B cell (primary cell): ENCODE data around the gene USP28. TPM values are rescaled to one million over a fixed set of nuclear protein-coding genes. Genes with fewer than 3 reads are reported as not detected.
"Not testable (repeated sequence)": the region's sequence is repeated elsewhere in the genome, so short reads cannot be mapped to it uniquely, and the experiment has no call there.

Experiments
- ATAC-seq: fragments of 200-7000 bp; cut with Tn5 transposase; one replicate; pipeline ENCODE4 v1.10.0; 2021; ENCODE audit warnings: low read depth, mild to moderate bottlenecking, moderate number of reproducible peaks, moderate library complexity
- CTCF ChIA-PET: fragments of 350-600 bp; sonication (Branson Sonifier 250); formaldehyde crosslinking; loops from one replicate; lab custom pipeline; 2021; ENCODE audit warnings: antibody characterized with exemption, inconsistent platforms; lab: Charles Lee
- POLR2A ChIA-PET: fragments of 350-600 bp; sonication (Branson Sonifier 250); formaldehyde crosslinking; loops from one replicate; lab custom pipeline; 2021; ENCODE audit warnings: antibody characterized with exemption; lab: Charles Lee
- DNase-seq: peaks from one replicate; pipeline ENCODE4 v3.0.0; 2013
- H2AFZ ChIP-seq: 2 replicates; pipeline ENCODE4 v1.6.1; 2012; ENCODE audit warnings: mild to moderate bottlenecking, low read depth, low read length; ENCODE audit not compliant: insufficient read depth, poor library complexity, severe bottlenecking
- H3K27ac ChIP-seq, 2 donors: 1 replicate in 1 of 2; 2 replicates in 1 of 2; pipeline ENCODE4 v1.5.1; 2012 to 2013; ENCODE audit warnings: low read length in 2 of 2, mild to moderate bottlenecking in 2 of 2, moderate library complexity in 1 of 2
- H3K27me3 ChIP-seq, 4 experiments: fragments of 200-600 bp in 1 of 4; sonication (generic) in 1 of 4; replicated peaks in 1 of 4; 1 replicate in 2 of 4; 2 replicates in 2 of 4; pipeline versions ENCODE4 v1.6.1 to v1.7.0; 2013 to 2016; ENCODE audit warnings: low read length in 3 of 4, mild to moderate bottlenecking in 2 of 4, mixed read lengths in 1 of 4, moderate library complexity in 1 of 4; ENCODE audit not compliant: insufficient read depth in 4 of 4, control insufficient read depth in 3 of 4; ENCODE audit errors: control extremely low read depth in 1 of 4
- H3K36me3 ChIP-seq, 2 experiments: replicated peaks in 1 of 2; 1 replicate in 1 of 2; 2 replicates in 1 of 2; pipeline versions ENCODE4 v1.6.1 to v1.7.1; 2013; ENCODE audit warnings: low read length in 1 of 2; ENCODE audit not compliant: insufficient read depth in 2 of 2, control insufficient read depth in 1 of 2; ENCODE audit errors: control extremely low read depth in 1 of 2, extremely low read depth in 1 of 2
- H3K4me1 ChIP-seq, 2 donors: fragments of 200-600 bp in 1 of 2; sonication (generic) in 1 of 2; 1 replicate in 1 of 2; 2 replicates in 1 of 2; pipeline versions ENCODE4 v1.5.1 to v1.6.1; 2013 to 2017; ENCODE audit warnings: low read length in 2 of 2; ENCODE audit not compliant: control insufficient read depth in 2 of 2, insufficient read depth in 2 of 2
- H3K4me2 ChIP-seq: replicated peaks from 2 replicates; pipeline ENCODE3; 2012; ENCODE audit warnings: mild to moderate bottlenecking, low read depth, low read length; ENCODE audit not compliant: poor library complexity, severe bottlenecking
- H3K4me3 ChIP-seq, 5 experiments: fragments of 200-600 bp in 1 of 5; sonication (generic) in 1 of 5; 1 replicate in 3 of 5; 2 replicates in 2 of 5; pipeline versions ENCODE4 v1.5.1 to v1.7.0; 2011 to 2016; ENCODE audit warnings: low read length in 4 of 5, mild to moderate bottlenecking in 4 of 5, low read depth in 2 of 5, control low read depth in 1 of 5, moderate library complexity in 1 of 5; ENCODE audit not compliant: insufficient read depth in 1 of 5; ENCODE audit errors: control extremely low read depth in 1 of 5, extremely low read depth in 1 of 5
- H3K79me2 ChIP-seq: fragments of 200-600 bp; sonication (generic); one replicate; pipeline ENCODE4 v1.6.0; 2016; ENCODE audit warnings: low read length; ENCODE audit not compliant: control insufficient read depth, insufficient read depth
- H3K9ac ChIP-seq: fragments of 200-600 bp; sonication (generic); 2 replicates; pipeline ENCODE4 v1.6.1; 2017; ENCODE audit warnings: mild to moderate bottlenecking, low read length, moderate library complexity
- H3K9me3 ChIP-seq, 3 donors: one replicate each; pipeline versions ENCODE4 v1.6.1 to v1.7.1; 2013; ENCODE audit warnings: low read length in 2 of 3; ENCODE audit not compliant: control insufficient read depth in 2 of 3, insufficient read depth in 1 of 3; ENCODE audit errors: control extremely low read depth in 1 of 3
- H4K20me1 ChIP-seq: 2 replicates; pipeline ENCODE4 v1.6.0; 2012; ENCODE audit warnings: mild to moderate bottlenecking, low read length; ENCODE audit not compliant: insufficient read depth, control insufficient read depth, poor library complexity, severe bottlenecking
- H3K27ac Mint-ChIP-seq: one replicate; pipeline ENCODE4 v1.8.0; 2021; ENCODE audit warnings: mixed read lengths
- H3K27me3 Mint-ChIP-seq: one replicate; pipeline ENCODE4 v1.8.0; 2021; ENCODE audit warnings: mixed read lengths
- H3K4me1 Mint-ChIP-seq: one replicate; pipeline ENCODE4 v1.8.0; 2021; ENCODE audit warnings: mixed read lengths
- H3K4me3 Mint-ChIP-seq: one replicate; pipeline ENCODE4 v1.8.0; 2021; ENCODE audit warnings: mixed read lengths
- H3K9me3 Mint-ChIP-seq: one replicate; pipeline ENCODE4 v1.8.0; 2022; ENCODE audit warnings: mixed read lengths; ENCODE audit not compliant: insufficient read depth
- CTCF ChIP-seq: fragments of 200-600 bp; IDR thresholded peaks from one replicate; pipeline ENCODE4 v1.8.0; 2022; ENCODE audit warnings: antibody characterized with exemption, mild to moderate bottlenecking
- EZH2 ChIP-seq: IDR thresholded peaks from 2 replicates; pipeline ENCODE4 v1.6.1; 2012; ENCODE audit warnings: borderline replicate concordance, low read depth, mild to moderate bottlenecking, moderate library complexity, low read length; ENCODE audit not compliant: insufficient read depth, poor library complexity, severe bottlenecking
- WGBS: methylation state at CpG from one replicate; pipeline ENCODE4 v1.1.5; 2013; ENCODE audit warnings: missing lambda C conversion rate; ENCODE audit not compliant: insufficient coverage; 5-methylcytosine and 5-hydroxymethylcytosine counted together
- intact Hi-C: fragments of 100-400 bp; cut with micrococcal nuclease; formaldehyde crosslinking; loops from one replicate; pipeline ENCODE4 v1.10.0; 2022
- polyA plus RNA-seq: library from polyadenylated mRNA; depleted of rRNA; stranded (reverse); fragments of >200 nt; gene quantifications from 2 replicates; pipeline ENCODE4 v1.2.3, GENCODE V29; 2012
- total RNA-seq, 2 donors: library from RNA; stranded (reverse); fragments of 120-200 nt in 1 of 2; gene quantifications; 1 replicate in 1 of 2; 2 replicates in 1 of 2; pipeline versions ENCODE4 v1.2.3 to v1.2.4, GENCODE V29; 2013 to 2022

The USP28 gene
- total and polyA plus RNA-seq, 2 donors (not counting 1 experiment from before 2014, with no cell fraction given) = 78.0 to 104 TPM

GRCh38 chr11:113911491-113911890 is 36.1 kb upstream of the USP28 start:
- CTCF ChIA-PET = interaction anchor here (1.0 to 7.4 kb wide), 4 partner anchors 10 to 349 kb away, joined by 3 to 52 read pairs (median 4); no protein-coding TSS in a partner anchor
- not testable (repeated sequence) for H3K27me3 Mint-ChIP-seq, H3K79me2 ChIP-seq

GRCh38 chr11:113908098-113908497 is 32.7 kb upstream of the USP28 start:
- no peaks in the 10 kb centered on the region for H3K36me3 ChIP-seq
- no peak for DNase-seq
- H2AFZ ChIP-seq = no peak overlapping the region
- H3K4me2 ChIP-seq = no peak overlapping the region
- H3K4me3 ChIP-seq = no peak overlapping the region
- ChIA-PET POLR2A (interaction anchor here (1.3 kb wide), 1 partner anchor 68 kb away, joined by 3 read pairs; no protein-coding TSS in a partner anchor), CTCF (interaction anchor here (1.4 to 7.4 kb wide), 6 partner anchors 12 to 353 kb away, joined by 4 to 52 read pairs (median 5); no protein-coding TSS in a partner anchor)
- intact Hi-C loops = no loop called here
- no peaks in the 10 kb centered on the region for H4K20me1 ChIP-seq
- no peak for TF ChIP-seq EZH2
- TF ChIP-seq CTCF = no peak
- H3K4me1 Mint-ChIP-seq = peaks cover 1% of the 10 kb centered on the region
- H3K4me3 Mint-ChIP-seq = peak overlapping the region; percentile 8
- H3K27ac ChIP-seq = no peak overlapping the region
- H3K27me3 ChIP-seq = no peaks in the 10 kb centered on the region
- H3K9me3 Mint-ChIP-seq = no peaks in the 10 kb centered on the region
- H3K27ac Mint-ChIP-seq = no peak overlapping the region
- peaks cover 0 to 1% (median 0%) of the 10 kb centered on the region in 3 donors for H3K9me3 ChIP-seq
- no peak for ATAC-seq
- no peak overlapping the region for H3K9ac ChIP-seq
- H3K4me1 ChIP-seq = no peaks in the 10 kb centered on the region
- H3K27me3 Mint-ChIP-seq = no peaks in the 10 kb centered on the region
- 78% methylated on average over 7 of the region's 9 CpGs for WGBS
- no peaks in the 10 kb centered on the region for H3K79me2 ChIP-seq

More at GRCh38 chr11:113911491-113911890, 36.1 kb upstream of the USP28 start:
- H3K4me1 ChIP-seq, H3K27me3 ChIP-seq, H3K9me3 ChIP-seq, H3K4me3 Mint-ChIP-seq, ATAC-seq, H3K27ac Mint-ChIP-seq, H3K4me2 ChIP-seq, H3K27ac ChIP-seq, intact Hi-C loops, H3K9ac ChIP-seq, H2AFZ ChIP-seq, H3K36me3 ChIP-seq, H3K4me3 ChIP-seq, H3K9me3 Mint-ChIP-seq, DNase-seq, H3K4me1 Mint-ChIP-seq, POLR2A ChIA-PET, H4K20me1 ChIP-seq: not testable (repeated sequence)
- no CpG with 5 or more reads among the region's 9 CpGs for WGBS
